ENCODE results near the gene MAN1A1.

Gene MAN1A1

GRCh38 chr6:119201480-119201879 lies 148.1 kb downstream of the MAN1A1 start:
- CTCF ChIA-PET = no interaction called here

GRCh38 chr6:119200512-119201175 lies 148.9 kb downstream of the MAN1A1 start:
- H3K4me3 Mint-ChIP-seq = no peak overlapping the region
- peaks cover 5% of the 10 kb centered on the region for H3K36me3 Mint-ChIP-seq
- CTCF ChIA-PET = no interaction called here
- H3K27ac Mint-ChIP-seq = no peak overlapping the region
- no peak for DNase-seq
- H3K4me1 Mint-ChIP-seq = no peaks in the 10 kb centered on the region
- no peaks in the 10 kb centered on the region for H3K27me3 Mint-ChIP-seq
- no peaks in the 10 kb centered on the region for H3K9me3 Mint-ChIP-seq

More at GRCh38 chr6:119201480-119201879, 148.1 kb downstream of the MAN1A1 start:
- no peak overlapping the region for H3K27ac Mint-ChIP-seq
- no peaks in the 10 kb centered on the region for H3K9me3 Mint-ChIP-seq
- peaks cover 5% of the 10 kb centered on the region for H3K36me3 Mint-ChIP-seq
- H3K4me3 Mint-ChIP-seq = no peak overlapping the region
- no peaks in the 10 kb centered on the region for H3K27me3 Mint-ChIP-seq
- no peak for DNase-seq
- H3K4me1 Mint-ChIP-seq = peaks cover 7% of the 10 kb centered on the region

GRCh38 chr6:119197271-119197670 lies 152.3 kb downstream of the MAN1A1 start:
- Mint-ChIP-seq H3K9me3 (no peaks in the 10 kb centered on the region), H3K4me3 (no peak overlapping the region), H3K4me1 (no peaks in the 10 kb centered on the region), H3K27me3 (no peaks in the 10 kb centered on the region), H3K27ac (peak overlapping the region; percentile 63), H3K36me3 (peaks cover 3% of the 10 kb centered on the region)
- no peak for DNase-seq
- CTCF ChIA-PET = no interaction called here

- DNase-seq = no peak
- H3K36me3 Mint-ChIP-seq = peaks cover 3% of the 10 kb centered on the region
- H3K27me3 Mint-ChIP-seq = no peaks in the 10 kb centered on the region
- no peak overlapping the region for H3K4me3 Mint-ChIP-seq
- no peak overlapping the region for H3K27ac Mint-ChIP-seq
- H3K9me3 Mint-ChIP-seq = no peaks in the 10 kb centered on the region
- CTCF ChIA-PET = no interaction called here
- H3K4me1 Mint-ChIP-seq = no peaks in the 10 kb centered on the region
Observed at GRCh38 chr6:119196715-119197114, 152.8 kb downstream of the MAN1A1 start.

- no peaks in the 10 kb centered on the region for H3K27me3 Mint-ChIP-seq
- no peak overlapping the region for H3K4me3 Mint-ChIP-seq
- H3K27ac Mint-ChIP-seq = no peak overlapping the region
- DNase-seq = no peak
- CTCF ChIA-PET = no interaction called here
- H3K36me3 Mint-ChIP-seq = peaks cover 3% of the 10 kb centered on the region
- H3K9me3 Mint-ChIP-seq = no peaks in the 10 kb centered on the region
- no peaks in the 10 kb centered on the region for H3K4me1 Mint-ChIP-seq
Observed at GRCh38 chr6:119195848-119196247, 153.7 kb downstream of the MAN1A1 start.

GRCh38 chr6:119195204-119195603 lies 154.4 kb downstream of the MAN1A1 start:
- no peaks in the 10 kb centered on the region for H3K9me3 Mint-ChIP-seq
- H3K36me3 Mint-ChIP-seq = peaks cover 4% of the 10 kb centered on the region
- H3K27ac Mint-ChIP-seq = no peak overlapping the region
- no peaks in the 10 kb centered on the region for H3K27me3 Mint-ChIP-seq
- H3K4me1 Mint-ChIP-seq = no peaks in the 10 kb centered on the region
- no peak for DNase-seq
- H3K4me3 Mint-ChIP-seq = no peak overlapping the region
- CTCF ChIA-PET = no interaction called here

GRCh38 chr6:119193707-119194106 lies 155.9 kb downstream of the MAN1A1 start:
- peaks cover 8% of the 10 kb centered on the region for H3K36me3 Mint-ChIP-seq
- no peaks in the 10 kb centered on the region for H3K27me3 Mint-ChIP-seq
- no peak for DNase-seq
- no peak overlapping the region for H3K27ac Mint-ChIP-seq
- no peak overlapping the region for H3K4me3 Mint-ChIP-seq
- CTCF ChIA-PET = no interaction called here
- no peaks in the 10 kb centered on the region for H3K4me1 Mint-ChIP-seq
- no peaks in the 10 kb centered on the region for H3K9me3 Mint-ChIP-seq

GRCh38 chr6:119192200-119192599 lies 157.4 kb downstream of the MAN1A1 start:
- CTCF ChIA-PET = no interaction called here
- H3K36me3 Mint-ChIP-seq = peaks cover 5% of the 10 kb centered on the region
- no peaks in the 10 kb centered on the region for H3K27me3 Mint-ChIP-seq
- H3K4me1 Mint-ChIP-seq = no peaks in the 10 kb centered on the region
- no peaks in the 10 kb centered on the region for H3K9me3 Mint-ChIP-seq
- no peak overlapping the region for H3K4me3 Mint-ChIP-seq
- no peak for DNase-seq
- H3K27ac Mint-ChIP-seq = no peak overlapping the region

- H3K27ac Mint-ChIP-seq = no peak overlapping the region
- H3K27me3 Mint-ChIP-seq = no peaks in the 10 kb centered on the region
- DNase-seq = no peak
- CTCF ChIA-PET = no interaction called here
- no peak overlapping the region for H3K4me3 Mint-ChIP-seq
- no peaks in the 10 kb centered on the region for H3K4me1 Mint-ChIP-seq
- peaks cover 5% of the 10 kb centered on the region for H3K36me3 Mint-ChIP-seq
- no peaks in the 10 kb centered on the region for H3K9me3 Mint-ChIP-seq
Observed at GRCh38 chr6:119190176-119190575, 159.4 kb downstream of the MAN1A1 start.

GRCh38 chr6:119189498-119189897 lies 160.1 kb downstream of the MAN1A1 start:
- no peaks in the 10 kb centered on the region for H3K9me3 Mint-ChIP-seq
- H3K4me3 Mint-ChIP-seq = no peak overlapping the region
- peaks cover 5% of the 10 kb centered on the region for H3K36me3 Mint-ChIP-seq
- H3K27ac Mint-ChIP-seq = no peak overlapping the region
- CTCF ChIA-PET = no interaction called here
- no peaks in the 10 kb centered on the region for H3K4me1 Mint-ChIP-seq
- H3K27me3 Mint-ChIP-seq = no peaks in the 10 kb centered on the region
- no peak for DNase-seq

GRCh38 chr6:119187596-119187995 lies 162.0 kb downstream of the MAN1A1 start:
- Mint-ChIP-seq H3K4me1 (no peaks in the 10 kb centered on the region), H3K4me3 (no peak overlapping the region), H3K27me3 (no peaks in the 10 kb centered on the region), H3K36me3 (peaks cover 5% of the 10 kb centered on the region), H3K9me3 (no peaks in the 10 kb centered on the region), H3K27ac (no peak overlapping the region)
- CTCF ChIA-PET = no interaction called here
- DNase-seq = no peak

- H3K4me1 Mint-ChIP-seq = no peaks in the 10 kb centered on the region
- H3K27me3 Mint-ChIP-seq = no peaks in the 10 kb centered on the region
- no peak overlapping the region for H3K27ac Mint-ChIP-seq
- DNase-seq = no peak
- CTCF ChIA-PET = interaction anchor here (1.3 kb wide), 1 partner anchor 37 kb away, joined by 3 read pairs; no protein-coding TSS in a partner anchor
- no peak overlapping the region for H3K4me3 Mint-ChIP-seq
- H3K36me3 Mint-ChIP-seq = peaks cover 7% of the 10 kb centered on the region
- H3K9me3 Mint-ChIP-seq = no peaks in the 10 kb centered on the region
Observed at GRCh38 chr6:119186490-119186889, 163.1 kb downstream of the MAN1A1 start.

GRCh38 chr6:119184008-119184648 lies 165.4 kb downstream of the MAN1A1 start:
- no peak for DNase-seq
- no peak overlapping the region for H3K4me3 Mint-ChIP-seq
- peaks cover 2% of the 10 kb centered on the region for H3K36me3 Mint-ChIP-seq
- peaks cover 9% of the 10 kb centered on the region for H3K4me1 Mint-ChIP-seq
- H3K27me3 Mint-ChIP-seq = no peaks in the 10 kb centered on the region
- no peaks in the 10 kb centered on the region for H3K9me3 Mint-ChIP-seq
- CTCF ChIA-PET = no interaction called here
- no peak overlapping the region for H3K27ac Mint-ChIP-seq

GRCh38 chr6:119183457-119183856 lies 166.1 kb downstream of the MAN1A1 start:
- H3K4me3 Mint-ChIP-seq = no peak overlapping the region
- peaks cover 9% of the 10 kb centered on the region for H3K4me1 Mint-ChIP-seq
- DNase-seq = no peak
- H3K27me3 Mint-ChIP-seq = no peaks in the 10 kb centered on the region
- CTCF ChIA-PET = no interaction called here
- no peaks in the 10 kb centered on the region for H3K9me3 Mint-ChIP-seq
- peaks cover 3% of the 10 kb centered on the region for H3K36me3 Mint-ChIP-seq
- no peak overlapping the region for H3K27ac Mint-ChIP-seq

GRCh38 chr6:119182875-119183274 lies 166.7 kb downstream of the MAN1A1 start:
- H3K27me3 Mint-ChIP-seq = no peaks in the 10 kb centered on the region
- H3K36me3 Mint-ChIP-seq = peaks cover 3% of the 10 kb centered on the region
- no peak overlapping the region for H3K27ac Mint-ChIP-seq
- DNase-seq = no peak
- CTCF ChIA-PET = no interaction called here
- H3K4me3 Mint-ChIP-seq = no peak overlapping the region
- H3K4me1 Mint-ChIP-seq = peaks cover 9% of the 10 kb centered on the region
- no peaks in the 10 kb centered on the region for H3K9me3 Mint-ChIP-seq

Measured in activated naive CD4-positive, alpha-beta T cell treated with anti-CD3 and anti-CD28 coated beads, Interleukin-2, amount 10 ng/mL, durations not matched to agents 7 days and 5 days (primary cell).